Left renal cortex interstitium (tissue), 4 donors: ENCODE results near the gene SPHK1. TPM values are rescaled to one million over a fixed set of nuclear protein-coding genes. Genes with fewer than 3 reads are reported as not detected.

Source experiments
- DNase-seq, 4 donors: peaks; one replicate each; pipeline ENCODE4 v3.0.0-alpha.2; 2013; ENCODE audit warnings: low read depth in 4 of 4, low spot score in 2 of 4, missing footprints in 1 of 4
- polyA plus RNA-seq, 4 donors: library from polyadenylated mRNA; unstranded; fragments of 120-200 nt; gene quantifications; one replicate each; pipeline ENCODE4 v1.2.1, GENCODE V29; 2013; ENCODE audit not compliant: insufficient read length in 4 of 4

The SPHK1 gene
- polyA plus RNA-seq, 4 donors: 2.0 to 3.4 (median 2.9) TPM

DNA sequence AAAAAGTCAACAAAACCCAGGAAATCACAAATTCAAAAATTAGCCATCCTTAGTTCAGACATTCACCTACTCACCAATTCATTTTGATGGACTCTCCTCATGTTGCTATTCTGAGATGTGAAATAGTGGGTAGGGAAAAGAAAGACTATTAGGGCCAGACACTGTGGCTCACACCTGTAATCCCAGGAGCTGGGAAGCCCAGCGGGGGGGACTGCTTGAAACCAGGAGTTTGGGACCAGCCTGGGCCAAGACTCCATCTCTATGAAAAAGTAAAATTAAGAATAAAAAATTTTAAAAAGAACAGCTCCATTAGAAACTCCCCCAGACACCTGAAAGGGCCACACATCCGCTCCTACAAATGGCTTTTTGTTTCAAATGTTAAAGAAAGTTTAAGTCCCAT, 47.1 kb downstream of the SPHK1 start:
- no peak for DNase-seq

DNA sequence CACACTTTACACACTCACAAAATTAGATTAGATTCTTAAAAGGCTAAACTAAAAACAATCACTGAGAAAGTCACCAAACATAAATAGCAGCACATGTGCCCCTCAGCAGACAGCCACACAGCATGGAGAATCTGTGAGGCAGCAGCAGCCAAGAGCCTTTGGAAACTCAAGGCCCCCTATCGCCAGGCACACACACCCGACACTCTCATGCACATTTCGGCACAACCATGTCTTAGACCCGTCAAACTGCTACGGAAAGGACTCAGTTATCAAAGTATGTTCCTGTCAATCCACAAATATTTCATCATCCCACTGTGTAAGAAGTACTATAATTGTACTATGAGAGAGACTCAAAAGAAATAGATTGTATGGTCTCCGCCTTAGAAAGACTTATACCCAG, 47.6 kb downstream of the SPHK1 start:
- no peak for DNase-seq

DNA sequence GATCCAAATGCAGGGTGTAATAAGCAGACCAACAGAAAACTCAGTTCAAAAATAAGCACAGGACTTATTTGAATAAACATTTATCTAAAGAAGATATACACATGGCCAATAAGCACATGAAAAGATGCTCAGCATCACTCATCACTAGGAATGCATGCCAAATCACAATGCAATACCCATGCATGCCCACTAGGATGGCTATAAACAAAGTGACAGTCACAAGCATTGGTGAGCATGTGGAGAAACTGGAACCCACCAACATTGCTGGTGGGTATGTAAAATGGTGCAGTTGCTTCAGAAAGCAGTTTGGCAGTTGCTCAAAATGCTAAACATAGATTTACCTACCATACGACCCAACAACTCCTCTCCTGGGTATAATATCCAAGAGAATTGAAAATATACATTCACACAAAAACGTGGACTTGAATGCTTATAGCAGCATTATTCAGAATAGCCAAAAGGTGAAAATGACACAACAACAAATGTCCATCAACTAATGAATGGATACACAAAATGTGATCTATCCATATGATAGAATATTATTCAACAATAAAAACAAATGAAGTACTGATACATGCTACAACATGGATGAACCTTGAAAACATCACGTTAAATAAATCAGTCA, 48.4 kb downstream of the SPHK1 start:
- DNase-seq: no peak

DNA sequence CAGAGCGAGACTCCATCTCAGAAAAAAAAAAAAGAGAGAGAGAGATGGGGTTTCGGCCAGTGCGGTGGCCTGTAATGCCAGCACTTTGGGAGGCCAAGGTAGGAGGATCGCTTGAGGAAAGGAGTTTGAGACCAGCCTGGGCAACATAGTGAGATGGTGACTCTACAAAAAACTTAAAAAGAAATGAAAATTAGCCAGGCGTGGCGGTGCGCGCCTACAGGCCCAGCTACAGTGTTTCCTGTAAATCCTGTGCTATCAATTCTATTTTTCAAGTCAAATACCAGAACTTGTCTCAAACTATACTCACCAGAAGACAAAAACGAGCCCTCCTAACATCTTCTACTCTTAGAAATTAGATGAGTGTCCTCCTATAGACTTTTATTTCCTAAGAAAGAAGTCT, 49.3 kb downstream of the SPHK1 start:
- DNase-seq: no peak

DNA sequence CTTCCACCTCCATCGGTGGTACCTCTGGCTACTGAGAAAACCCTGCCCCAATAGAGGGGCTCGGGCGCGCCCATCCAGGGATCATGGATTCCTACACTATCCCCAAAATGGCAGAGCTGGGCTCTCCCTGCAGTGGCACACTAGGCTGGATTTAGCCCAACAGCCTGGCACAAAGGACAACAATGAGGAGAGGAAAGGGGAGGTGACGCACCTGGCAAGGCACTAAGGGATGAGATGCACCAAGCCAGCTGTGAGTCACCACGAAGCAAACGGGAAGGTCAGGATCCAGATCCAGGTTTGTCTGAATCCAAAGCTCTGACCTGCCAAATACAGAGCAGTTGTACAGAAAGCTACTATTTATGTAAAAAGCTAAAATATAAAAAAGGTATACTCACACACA, 50.5 kb downstream of the SPHK1 start:
- no peak for DNase-seq

DNA sequence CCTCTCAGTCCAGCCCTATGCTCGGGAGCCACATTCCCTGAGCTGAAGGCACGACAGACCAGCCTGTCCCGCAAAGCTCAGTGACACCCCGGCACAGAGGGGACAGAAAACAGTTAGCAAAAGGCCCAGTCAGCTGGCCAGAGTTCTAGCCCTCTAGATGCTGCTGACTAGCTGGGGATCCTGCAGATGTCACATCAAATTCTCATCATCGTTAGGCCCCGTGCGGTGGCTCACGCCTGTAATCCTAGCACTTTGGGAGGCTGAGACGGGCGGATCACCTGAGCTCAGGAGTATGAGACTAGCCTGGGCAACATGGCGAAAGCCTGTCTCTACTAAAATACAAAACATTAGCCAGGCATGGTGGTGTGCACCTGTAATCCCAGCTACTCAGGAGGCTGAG, 51.3 kb downstream of the SPHK1 start:
- no peak for DNase-seq

Other genes starting within 250 kb of the SPHK1 start
- 10 to 100 TPM; 16.4 to 30.7 (median 25.9) TPM for gene FOXJ1, start 243.4 kb upstream of the SPHK1 start, polyA plus RNA-seq
- gene RNF157, start 144.1 kb upstream of the SPHK1 start, polyA plus RNA-seq: 10 to 100 TPM; 22.0 to 39.1 (median 28.8) TPM
- gene UBALD2, start 119.3 kb upstream of the SPHK1 start, polyA plus RNA-seq: 10 to 100 TPM; 29.0 to 60.6 (median 49.1) TPM
- gene QRICH2, start 76.3 kb upstream of the SPHK1 start, polyA plus RNA-seq: 10 to 100 TPM in 2 of 4 donors, 1 to 10 TPM in 2; 4.3 to 11.1 (median 8.3) TPM
- gene PRPSAP1, start 30.7 kb upstream of the SPHK1 start, polyA plus RNA-seq: 10 to 100 TPM; 73.8 to 91.2 (median 80.6) TPM
- gene UBE2O, start 68.5 kb downstream of the SPHK1 start, polyA plus RNA-seq: 10 to 100 TPM; 20.9 to 30.0 (median 28.9) TPM
- under 1 TPM; 0.30 to 0.47 (median 0.38) TPM for gene AANAT, start 83.0 kb downstream of the SPHK1 start, polyA plus RNA-seq
- gene RHBDF2, start 116.8 kb downstream of the SPHK1 start, polyA plus RNA-seq: 1 to 10 TPM; 4.8 to 9.2 (median 7.7) TPM
- gene CYGB, start 153.1 kb downstream of the SPHK1 start, polyA plus RNA-seq: 10 to 100 TPM; 12.2 to 23.4 (median 14.9) TPM
- gene PRCD, start 155.4 kb downstream of the SPHK1 start, polyA plus RNA-seq: 1 to 10 TPM; 2.6 to 6.3 (median 4.1) TPM
- gene ST6GALNAC2, start 201.3 kb downstream of the SPHK1 start, polyA plus RNA-seq: 10 to 100 TPM in 2 of 4 donors, 1 to 10 TPM in 2; 9.3 to 13.8 (median 9.8) TPM